GM12878 (cell line): ENCODE results near the gene PRM3. TPM values are rescaled to one million over a fixed set of nuclear protein-coding genes. Genes with fewer than 3 reads are reported as not detected.
A peak's percentile ranks its signal among the peaks of the same experiment; 100 is the strongest.

Experiments
- IRF4 ChIP-seq: IDR thresholded peaks from 2 replicates; pipeline ENCODE4 v1.6.1; 2011; ENCODE audit warnings: low read depth, low read length
- JUNB ChIP-seq: IDR thresholded peaks from 2 replicates; pipeline ENCODE4 v1.6.1; 2016; ENCODE audit warnings: antibody characterized with exemption, mild to moderate bottlenecking
- PAX8 ChIP-seq: fragments of 450-650 bp; IDR thresholded peaks from 2 replicates; pipeline ENCODE4 v1.6.1; 2017; ENCODE audit warnings: mild to moderate bottlenecking, moderate library complexity
- POLR2AphosphoS5 ChIP-seq: IDR thresholded peaks from 2 replicates; pipeline ENCODE4 v1.6.1; 2011; ENCODE audit warnings: mild to moderate bottlenecking, low read length, inconsistent platforms
- RAD21 ChIP-seq: IDR thresholded peaks from 2 replicates; pipeline ENCODE4 v1.6.1; 2011; ENCODE audit warnings: mild to moderate bottlenecking, low read depth, low read length, moderate library complexity; ENCODE audit not compliant: insufficient read depth
- RCOR1 ChIP-seq: conservative IDR thresholded peaks from 2 replicates; pipeline ENCODE4 v1.6.1; 2012; ENCODE audit warnings: low read depth, low read length, improper control_type of control experiment
- SIN3A ChIP-seq: IDR thresholded peaks from 2 replicates; pipeline ENCODE4 v1.6.1; 2012; ENCODE audit warnings: low read depth, low read length, improper control_type of control experiment
- SMC3 ChIP-seq: IDR thresholded peaks from 2 replicates; pipeline ENCODE4 v1.6.1; 2011; ENCODE audit warnings: low read length, improper control_type of control experiment, borderline replicate concordance
- SRF ChIP-seq, 2 experiments: IDR thresholded peaks; 2 replicates each; pipeline ENCODE4 v1.6.1; 2011; ENCODE audit warnings: low read depth in 2 of 2, low read length in 2 of 2, mild to moderate bottlenecking in 1 of 2, moderate library complexity in 1 of 2
- ZNF217 ChIP-seq: fragments of 450-650 bp; IDR thresholded peaks from 2 replicates; pipeline ENCODE4 v1.6.1; 2017; ENCODE audit warnings: antibody characterized with exemption, mild to moderate bottlenecking
- ZNF384 ChIP-seq: IDR thresholded peaks from 2 replicates; pipeline ENCODE4 v1.6.1; 2012; ENCODE audit warnings: low read depth, mild to moderate bottlenecking, low read length, improper control_type of control experiment, borderline replicate concordance
- polyA plus RNA-seq, 11 experiments: library from polyadenylated mRNA; depleted of rRNA in 4 of 11; unstranded in 6 of 11; stranded (reverse) in 5 of 11; fragments of >200 nt; fragmentation: Nextera tagmentation in 4 of 11; fragmentation: Illumina TruSeq in 1 of 11; extraction: Ambion mirVana in 4 of 11; extraction: Trizol in 1 of 11; gene quantifications; 1 replicate in 1 of 11; 2 replicates in 10 of 11; pipeline versions ENCODE4 v1.2.1 to v1.2.3, GENCODE V29; 2011 to 2016; ENCODE audit warnings: inconsistent platforms in 2 of 11, missing spikeins in 2 of 11, low read depth in 1 of 11
- total RNA-seq, 4 experiments: library from RNA; depleted of rRNA in 3 of 4; stranded (reverse); fragments of >200 nt in 3 of 4; fragmentation: Illumina TruSeq in 1 of 4; extraction: Trizol in 1 of 4; gene quantifications; 2 replicates each; pipeline versions ENCODE4 v1.2.1 to v1.2.3, GENCODE V29; 2013 to 2021
- TF ChIP-seq, protein P1 (sequence below): IDR thresholded peaks from 2 replicates; pipeline ENCODE4 v1.6.1; 2011; ENCODE audit warnings: low read depth, low read length, improper control_type of control experiment, borderline replicate concordance
- TF ChIP-seq, protein P2 (sequence below): fragments of 450-650 bp; IDR thresholded peaks from 2 replicates; pipeline ENCODE4 v1.6.1; 2017; ENCODE audit warnings: low read depth, mild to moderate bottlenecking, moderate library complexity

The PRM3 gene
- total and polyA plus RNA-seq, 10 of the 15 experiments (the other 5 are each of a cell fraction or from before 2014, with no cell fraction given): not detected

DNA sequence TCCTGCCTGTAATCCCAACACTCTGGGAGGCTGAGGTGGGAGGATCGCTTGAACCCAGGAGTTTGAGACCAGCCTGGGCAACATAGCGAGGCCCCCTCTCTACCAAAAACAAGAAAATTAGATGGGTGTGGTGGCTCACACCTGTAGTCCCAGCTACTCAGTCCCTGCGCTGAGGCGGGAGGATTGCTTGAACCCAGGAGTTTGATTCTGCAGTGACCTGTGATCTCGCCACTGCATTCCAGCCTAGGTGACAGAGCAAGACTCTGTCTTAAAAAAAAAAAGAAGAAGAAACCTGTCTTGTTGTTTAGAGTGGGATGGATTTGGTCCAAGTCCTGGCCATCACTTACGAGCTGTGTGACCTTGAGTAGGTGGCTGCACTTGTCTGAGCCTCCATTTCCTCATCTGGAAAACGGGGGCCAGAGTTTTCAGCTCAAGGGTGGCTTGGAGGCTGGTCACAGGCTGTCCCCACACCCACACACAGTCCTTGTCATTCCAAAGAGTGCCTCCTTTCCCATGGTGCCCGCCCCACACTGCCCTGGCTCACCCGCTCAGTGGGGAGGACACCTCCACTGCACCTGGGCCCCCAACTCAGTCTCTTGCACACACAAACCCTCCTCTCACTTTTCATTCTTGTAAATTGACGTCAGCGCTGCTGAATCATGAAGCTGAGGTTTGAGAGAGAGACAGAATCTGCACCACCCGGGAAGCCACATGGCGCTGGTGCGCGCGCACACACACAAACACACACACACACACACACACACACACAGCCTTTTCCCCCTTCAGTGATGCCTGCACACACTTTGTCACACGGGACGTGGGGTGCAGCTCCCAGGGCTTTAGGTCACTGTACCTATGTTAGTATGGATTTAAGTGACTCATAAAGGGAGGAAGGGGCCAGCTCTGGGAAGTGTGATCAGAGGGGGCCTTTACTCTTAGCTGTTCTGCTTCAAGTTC is 21.6 kb downstream of the PRM3 start (continued):
- TF ChIP-seq, protein P1, sequence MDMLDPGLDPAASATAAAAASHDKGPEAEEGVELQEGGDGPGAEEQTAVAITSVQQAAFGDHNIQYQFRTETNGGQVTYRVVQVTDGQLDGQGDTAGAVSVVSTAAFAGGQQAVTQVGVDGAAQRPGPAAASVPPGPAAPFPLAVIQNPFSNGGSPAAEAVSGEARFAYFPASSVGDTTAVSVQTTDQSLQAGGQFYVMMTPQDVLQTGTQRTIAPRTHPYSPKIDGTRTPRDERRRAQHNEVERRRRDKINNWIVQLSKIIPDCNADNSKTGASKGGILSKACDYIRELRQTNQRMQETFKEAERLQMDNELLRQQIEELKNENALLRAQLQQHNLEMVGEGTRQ: no peak
- TF ChIP-seq SIN3A (no peak), ZNF217 (no peak; the same call in 1 of the 2 replicates), ZNF384 (no peak; the same call in 1 of the 2 replicates), RCOR1 (0 out of 2 replicates have a peak, but pooled peaks have one; percentile 12), RAD21 (no peak), JUNB (peak; percentile 50; the same call in 1 of the 2 replicates), SRF (IDR thresholded peaks at IDR 0.05; ENCODE audit: low read depth in 2 of 2, low read length in 2 of 2) (no peak), POLR2AphosphoS5 (peak; percentile 77), PAX8 (no peak), IRF4 (no peak), SMC3 (no peak)
- TF ChIP-seq, protein P2, sequence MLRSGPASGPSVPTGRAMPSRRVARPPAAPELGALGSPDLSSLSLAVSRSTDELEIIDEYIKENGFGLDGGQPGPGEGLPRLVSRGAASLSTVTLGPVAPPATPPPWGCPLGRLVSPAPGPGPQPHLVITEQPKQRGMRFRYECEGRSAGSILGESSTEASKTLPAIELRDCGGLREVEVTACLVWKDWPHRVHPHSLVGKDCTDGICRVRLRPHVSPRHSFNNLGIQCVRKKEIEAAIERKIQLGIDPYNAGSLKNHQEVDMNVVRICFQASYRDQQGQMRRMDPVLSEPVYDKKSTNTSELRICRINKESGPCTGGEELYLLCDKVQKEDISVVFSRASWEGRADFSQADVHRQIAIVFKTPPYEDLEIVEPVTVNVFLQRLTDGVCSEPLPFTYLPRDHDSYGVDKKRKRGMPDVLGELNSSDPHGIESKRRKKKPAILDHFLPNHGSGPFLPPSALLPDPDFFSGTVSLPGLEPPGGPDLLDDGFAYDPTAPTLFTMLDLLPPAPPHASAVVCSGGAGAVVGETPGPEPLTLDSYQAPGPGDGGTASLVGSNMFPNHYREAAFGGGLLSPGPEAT: peak; percentile 63; the same call in 1 of the 2 replicates
